GM12864 (cell line): Measurements from ENCODE around the gene PTPRD.

Experiments
- DNase-seq: peaks from one replicate; pipeline ENCODE4 v3.0.0-alpha.2; 2011; ENCODE audit warnings: low read depth
- H3K4me3 ChIP-seq: 2 replicates; pipeline ENCODE4 v1.5.1; 2011; ENCODE audit warnings: mild to moderate bottlenecking, low read depth, low read length, control low read depth
- CTCF ChIP-seq: IDR thresholded peaks from 2 replicates; pipeline ENCODE4 v1.5.1; 2011; ENCODE audit warnings: low read depth, mild to moderate bottlenecking, moderate library complexity, low read length, control low read depth, inconsistent platforms; ENCODE audit errors: missing control alignments

Gene PTPRD

GRCh38 chr9:9621355-9621940, 991.4 kb downstream of the PTPRD start:
- DNase-seq, result no peak
- no peak overlapping the region for H3K4me3 ChIP-seq
- TF ChIP-seq CTCF, result no peak

- no peak for TF ChIP-seq CTCF
Measured at GRCh38 chr9:9620736-9621135, 992.1 kb downstream of the PTPRD start.

GRCh38 chr9:9615086-9615485, 997.7 kb downstream of the PTPRD start:
- no peak overlapping the region for H3K4me3 ChIP-seq
- no peak for DNase-seq
- TF ChIP-seq CTCF, result no peak

More at GRCh38 chr9:9620736-9621135, 992.1 kb downstream of the PTPRD start:
- DNase-seq, result no peak
- no peak overlapping the region for H3K4me3 ChIP-seq

GRCh38 chr9:9614607-9615006, 998.2 kb downstream of the PTPRD start:
- no peak overlapping the region for H3K4me3 ChIP-seq
- no peak for DNase-seq
- TF ChIP-seq CTCF, result no peak

- DNase-seq, result no peak
- no peak overlapping the region for H3K4me3 ChIP-seq
- TF ChIP-seq CTCF, result no peak
Measured at GRCh38 chr9:9612755-9613154, 1000.0 kb downstream of the PTPRD start.

GRCh38 chr9:9612270-9612669, 1000.5 kb downstream of the PTPRD start:
- DNase-seq, result peak; percentile 30
- TF ChIP-seq CTCF, result no peak
- no peak overlapping the region for H3K4me3 ChIP-seq

DNA sequence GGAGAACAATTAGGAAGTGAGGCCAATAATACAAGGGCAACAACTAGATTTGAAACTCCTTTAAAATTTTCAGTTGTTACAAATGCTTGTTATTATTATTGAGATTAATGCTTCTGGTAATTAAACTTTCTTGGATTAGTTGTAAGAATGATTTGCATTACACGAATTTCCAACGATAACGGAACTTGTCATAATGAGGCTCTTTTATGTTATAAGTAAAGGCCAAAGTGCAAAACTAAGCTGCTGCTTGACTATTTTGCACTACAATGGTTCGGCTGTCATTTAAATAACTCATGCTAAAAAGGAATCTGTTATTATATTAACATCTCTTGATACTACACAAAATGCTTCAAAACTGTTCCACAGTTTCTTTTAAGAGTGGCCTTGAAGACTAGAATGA, 1007.1 kb downstream of the PTPRD start:
- DNase-seq, result no peak
- H3K4me3 ChIP-seq, result no peak overlapping the region
- no peak for TF ChIP-seq CTCF
